HepG2 (cell line): ENCODE results near the gene RAP1A.

Experiments
- CBX5 ChIP-seq: sonication (generic); formaldehyde crosslinking; IDR thresholded peaks from 2 replicates; pipeline ENCODE4 v1.4.0; 2020; ENCODE audit warnings: missing genetic modification reagents, borderline replicate concordance
- NFIC ChIP-seq: IDR thresholded peaks from 2 replicates; pipeline ENCODE4 v1.6.1; 2012; ENCODE audit warnings: mild to moderate bottlenecking, low read length, inconsistent platforms
- RAD21 ChIP-seq: fragments of 450-650 bp; formaldehyde crosslinking; IDR thresholded peaks from 2 replicates; pipeline ENCODE4 v1.5.0; 2020; ENCODE audit warnings: mild to moderate bottlenecking
- ZKSCAN8 ChIP-seq: IDR thresholded peaks from 2 replicates; pipeline ENCODE4 v1.6.1; 2016; ENCODE audit warnings: borderline replicate concordance, missing genetic modification reagents, missing compliant biosample characterization
- ZNF7 ChIP-seq: IDR thresholded peaks from 2 replicates; pipeline ENCODE4 v1.6.1; 2016; ENCODE audit warnings: missing biosample characterization, missing genetic modification reagents
- TF ChIP-seq, protein P1 (sequence below): sonication (generic); formaldehyde crosslinking; IDR thresholded peaks from 2 replicates; pipeline ENCODE4 v1.4.0; 2020; ENCODE audit warnings: missing genetic modification reagents, borderline replicate concordance

GRCh38 chr1:111742938-111743549 is 123.5 kb downstream of the RAP1A start:
- TF ChIP-seq NFIC = no peak
- TF ChIP-seq ZKSCAN8 (CRISPR knock-in tag) = no peak
- TF ChIP-seq ZNF7 = no peak; the same call in 1 of the 2 replicates
- TF ChIP-seq RAD21 = no peak
- TF ChIP-seq CBX5 (CRISPR knock-in tag) = no peak
- TF ChIP-seq, protein P1, sequence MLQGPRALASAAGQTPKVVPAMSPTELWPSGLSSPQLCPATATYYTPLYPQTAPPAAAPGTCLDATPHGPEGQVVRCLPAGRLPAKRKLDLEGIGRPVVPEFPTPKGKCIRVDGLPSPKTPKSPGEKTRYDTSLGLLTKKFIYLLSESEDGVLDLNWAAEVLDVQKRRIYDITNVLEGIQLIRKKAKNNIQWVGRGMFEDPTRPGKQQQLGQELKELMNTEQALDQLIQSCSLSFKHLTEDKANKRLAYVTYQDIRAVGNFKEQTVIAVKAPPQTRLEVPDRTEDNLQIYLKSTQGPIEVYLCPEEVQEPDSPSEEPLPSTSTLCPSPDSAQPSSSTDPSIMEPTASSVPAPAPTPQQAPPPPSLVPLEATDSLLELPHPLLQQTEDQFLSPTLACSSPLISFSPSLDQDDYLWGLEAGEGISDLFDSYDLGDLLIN (CRISPR knock-in tag) = no peak
